NT2/D1 (cell line): ENCODE data around the gene MARCKSL1.

Experiments
- YY1 ChIP-seq: IDR thresholded peaks from 2 replicates; pipeline ENCODE4 v1.6.1; 2011; ENCODE audit not compliant: insufficient read length, insufficient read depth
- ZNF274 ChIP-seq: IDR thresholded peaks from 2 replicates; pipeline ENCODE4 v1.6.1; 2011; ENCODE audit warnings: mild to moderate bottlenecking, low read depth, low read length

- TF ChIP-seq YY1, result no peak
- TF ChIP-seq ZNF274, result no peak
Measured at GRCh38 chr1:32352239-32352745, 16.3 kb upstream of the MARCKSL1 start.
